Fibroblast of gingiva (primary cell): Measurements from ENCODE around the gene RTEL1.

ENCODE experiments used
- DNase-seq: peaks from one replicate; pipeline ENCODE4 v3.0.0-alpha.2; 2011; ENCODE audit warnings: low read depth

The RTEL1 gene

DNA sequence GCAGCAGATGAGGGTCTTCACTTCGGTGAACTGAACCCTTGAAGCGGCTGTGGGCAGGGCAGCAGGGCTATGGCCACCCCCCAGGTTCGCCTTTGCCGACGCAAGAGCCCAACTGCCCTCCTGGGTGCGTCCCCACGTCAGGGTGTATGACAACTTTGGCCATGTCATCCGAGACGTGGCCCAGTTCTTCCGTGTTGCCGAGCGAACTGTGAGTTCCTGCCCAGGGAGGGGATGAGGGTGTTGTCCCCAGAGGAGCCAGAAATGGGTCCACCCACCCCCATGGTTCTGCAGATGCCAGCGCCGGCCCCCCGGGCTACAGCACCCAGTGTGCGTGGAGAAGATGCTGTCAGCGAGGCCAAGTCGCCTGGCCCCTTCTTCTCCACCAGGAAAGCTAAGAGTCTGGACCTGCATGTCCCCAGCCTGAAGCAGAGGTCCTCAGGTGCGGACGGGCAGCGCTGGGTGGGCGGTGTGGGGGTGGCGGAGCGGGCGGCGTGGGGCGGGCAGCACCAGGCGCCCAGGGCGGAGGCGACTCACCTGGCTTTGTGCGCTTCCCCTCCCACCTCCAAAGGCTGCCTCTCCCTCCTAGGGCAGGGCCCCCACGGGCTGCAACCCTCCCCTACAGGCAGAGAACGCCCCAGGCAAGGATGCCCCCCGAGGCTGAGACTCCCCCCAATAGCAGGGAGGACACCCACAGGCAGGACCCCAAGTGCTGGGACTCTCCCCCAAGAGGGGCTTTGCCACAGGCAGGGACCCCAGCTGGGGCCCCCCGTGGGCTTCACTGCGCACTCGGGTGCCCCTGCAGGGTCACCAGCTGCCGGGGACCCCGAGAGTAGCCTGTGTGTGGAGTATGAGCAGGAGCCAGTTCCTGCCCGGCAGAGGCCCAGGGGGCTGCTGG is 32.1 kb downstream of the RTEL1 start:
- no peak for DNase-seq

DNA sequence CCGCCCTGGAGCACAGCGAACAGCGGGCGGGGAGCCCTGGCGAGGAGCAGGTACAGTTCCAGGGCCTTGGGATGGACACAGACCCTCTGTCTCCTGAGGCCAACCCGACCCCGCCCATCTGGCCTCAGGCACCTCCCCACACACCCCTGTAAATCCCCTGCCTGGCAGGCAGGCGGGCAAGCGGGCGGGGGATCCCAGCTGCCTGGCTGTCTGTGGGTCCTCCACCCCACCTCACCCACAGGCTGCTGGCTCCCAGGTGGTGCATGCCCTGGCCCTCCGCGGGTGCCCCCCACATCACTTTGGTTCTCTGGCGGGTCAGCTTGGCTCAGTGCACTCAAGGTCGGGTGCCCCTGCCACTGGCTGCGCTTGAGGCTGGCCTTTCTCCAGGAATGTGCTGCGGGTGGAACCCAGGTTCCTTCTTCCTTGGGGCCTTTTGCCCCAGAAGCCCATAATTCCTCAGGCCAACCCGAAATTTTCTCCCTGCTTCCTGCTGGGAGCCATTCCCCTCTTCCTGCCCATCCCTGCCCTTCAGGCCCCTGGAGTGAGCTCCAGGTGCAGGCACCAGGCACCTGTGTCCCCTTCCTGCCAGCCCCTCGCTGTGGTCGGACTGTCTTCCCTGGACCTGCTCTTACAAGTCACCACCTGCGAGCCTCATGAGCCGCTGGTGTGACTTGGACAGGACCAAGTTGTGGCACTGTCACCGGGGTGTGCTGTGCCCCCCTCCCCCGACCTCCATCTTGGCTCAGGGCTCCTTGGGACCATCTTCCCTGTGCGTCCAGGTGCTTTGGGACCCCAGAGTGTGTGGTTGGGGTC is 33.0 kb downstream of the RTEL1 start:
- no peak for DNase-seq

DNA sequence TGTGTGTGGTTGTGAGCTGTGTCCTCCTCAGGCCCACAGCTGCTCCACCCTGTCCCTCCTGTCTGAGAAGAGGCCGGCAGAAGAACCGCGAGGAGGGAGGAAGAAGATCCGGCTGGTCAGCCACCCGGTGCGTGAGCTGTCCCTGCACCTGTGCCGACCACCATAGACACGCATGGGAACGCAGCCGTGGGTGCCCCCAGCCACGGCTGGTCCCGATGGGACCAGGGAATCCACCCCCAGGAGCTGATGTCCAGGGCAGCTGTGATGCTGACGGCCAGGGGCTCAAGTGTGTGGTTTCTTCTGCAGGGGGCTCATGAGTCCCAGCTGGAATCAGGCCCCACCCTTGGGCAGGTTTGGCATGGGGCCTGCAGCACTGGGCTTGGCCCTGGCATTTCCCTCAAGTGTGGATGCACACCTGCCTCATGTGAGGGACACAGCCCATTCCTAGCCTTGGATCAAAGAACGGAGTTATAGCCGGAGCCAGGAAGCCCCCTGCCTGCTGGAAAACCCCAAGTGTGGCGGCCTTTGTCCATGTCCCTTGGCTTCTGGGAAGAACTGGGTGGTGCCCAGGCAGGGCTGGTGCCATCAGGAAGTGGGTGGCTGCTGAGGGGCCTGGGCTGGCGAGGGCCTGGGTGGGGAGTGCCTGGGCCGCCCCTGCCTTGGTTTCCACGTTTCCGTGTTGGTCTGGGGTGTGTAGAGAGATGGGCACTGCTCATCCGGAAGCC is 33.8 kb downstream of the RTEL1 start:
- no peak for DNase-seq

DNA sequence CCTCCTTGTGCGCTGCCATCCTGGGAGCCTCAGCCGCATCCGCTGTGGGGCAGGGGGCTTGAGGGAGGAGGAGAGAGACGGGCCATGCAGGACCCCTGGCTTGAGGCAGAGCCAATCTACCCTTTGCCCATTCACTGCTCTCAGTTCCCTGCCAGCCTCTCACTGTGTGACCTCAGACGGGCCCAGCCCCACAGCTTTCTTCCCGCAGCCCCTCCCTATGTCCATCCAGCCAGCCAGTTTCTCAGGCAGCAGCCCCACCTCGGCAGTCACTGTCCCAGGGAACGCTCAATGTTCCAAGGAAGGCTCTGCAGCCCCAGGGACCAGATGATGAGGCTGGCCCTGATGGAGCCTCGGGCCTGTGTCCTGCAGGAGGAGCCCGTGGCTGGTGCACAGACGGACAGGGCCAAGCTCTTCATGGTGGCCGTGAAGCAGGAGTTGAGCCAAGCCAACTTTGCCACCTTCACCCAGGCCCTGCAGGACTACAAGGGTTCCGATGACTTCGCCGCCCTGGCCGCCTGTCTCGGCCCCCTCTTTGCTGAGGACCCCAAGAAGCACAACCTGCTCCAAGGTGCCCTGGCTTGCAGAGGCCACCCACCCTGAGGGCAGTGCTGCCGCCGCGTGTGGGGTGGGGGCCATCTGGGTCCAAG is 34.4 kb downstream of the RTEL1 start:
- peak; percentile 43 for DNase-seq

DNA sequence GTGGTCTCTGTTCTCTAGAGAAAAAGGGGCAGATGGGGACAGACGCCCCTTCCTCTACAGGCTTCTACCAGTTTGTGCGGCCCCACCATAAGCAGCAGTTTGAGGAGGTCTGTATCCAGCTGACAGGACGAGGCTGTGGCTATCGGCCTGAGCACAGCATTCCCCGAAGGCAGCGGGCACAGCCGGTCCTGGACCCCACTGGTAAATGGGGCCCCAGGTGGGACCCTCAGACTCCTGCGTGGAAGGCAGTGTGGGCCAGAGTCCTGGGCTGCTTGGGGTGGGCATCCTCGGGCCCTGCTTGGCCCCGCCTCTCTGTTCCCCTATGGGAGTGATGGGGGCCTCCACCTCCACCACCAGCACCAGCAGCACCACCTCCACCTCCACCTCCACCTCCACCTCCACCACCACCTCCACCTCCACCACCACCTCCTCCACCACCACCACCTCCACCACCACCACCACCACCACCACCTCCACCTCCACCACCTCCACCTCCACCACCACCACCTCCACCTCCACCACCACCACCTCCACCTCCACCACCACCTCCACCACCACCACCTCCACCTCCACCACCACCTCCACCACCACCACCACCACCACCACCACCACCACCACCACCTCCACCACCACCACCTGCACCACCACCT is 35.1 kb downstream of the RTEL1 start:
- no peak for DNase-seq

DNA sequence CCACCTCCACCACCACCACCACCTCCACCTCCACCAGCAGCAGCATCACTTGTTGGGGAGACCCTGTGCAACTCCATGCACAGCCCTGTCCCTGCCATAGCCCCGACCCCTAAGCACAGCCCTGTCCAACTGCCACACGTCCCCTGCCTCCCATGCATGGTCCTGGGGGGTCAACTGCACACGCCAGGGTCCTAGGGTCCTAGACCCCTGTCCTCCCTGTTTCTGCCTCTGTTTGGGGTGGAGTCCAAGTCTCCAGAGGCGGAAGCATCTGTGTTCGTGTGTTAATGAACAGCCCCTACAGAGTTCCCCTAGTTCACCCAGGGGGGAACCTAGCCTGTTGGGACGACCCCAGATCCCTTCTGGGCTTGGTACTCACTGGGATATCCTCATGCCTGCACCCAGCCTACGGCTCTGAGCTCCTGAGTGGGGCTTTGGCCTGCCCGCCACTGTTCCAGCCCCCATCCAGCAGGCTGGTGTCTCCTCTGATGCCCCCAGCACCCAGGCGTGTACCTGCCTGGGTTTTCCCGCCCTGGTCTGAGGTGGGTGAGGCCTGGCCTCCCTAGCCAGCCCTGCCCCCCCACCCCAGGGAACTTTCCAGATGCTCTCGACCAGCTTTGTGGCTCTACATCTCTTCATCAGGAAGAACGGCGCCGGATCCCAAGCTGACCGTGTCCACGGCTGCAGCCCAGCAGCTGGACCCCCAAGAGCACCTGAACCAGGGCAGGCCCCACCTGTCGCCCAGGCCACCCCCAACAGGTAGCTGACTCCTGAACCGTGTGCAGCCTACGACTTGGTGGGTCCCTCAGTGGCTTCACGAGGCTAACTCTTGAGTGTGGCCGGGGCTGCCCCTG is 35.8 kb downstream of the RTEL1 start:
- no peak for DNase-seq

DNA sequence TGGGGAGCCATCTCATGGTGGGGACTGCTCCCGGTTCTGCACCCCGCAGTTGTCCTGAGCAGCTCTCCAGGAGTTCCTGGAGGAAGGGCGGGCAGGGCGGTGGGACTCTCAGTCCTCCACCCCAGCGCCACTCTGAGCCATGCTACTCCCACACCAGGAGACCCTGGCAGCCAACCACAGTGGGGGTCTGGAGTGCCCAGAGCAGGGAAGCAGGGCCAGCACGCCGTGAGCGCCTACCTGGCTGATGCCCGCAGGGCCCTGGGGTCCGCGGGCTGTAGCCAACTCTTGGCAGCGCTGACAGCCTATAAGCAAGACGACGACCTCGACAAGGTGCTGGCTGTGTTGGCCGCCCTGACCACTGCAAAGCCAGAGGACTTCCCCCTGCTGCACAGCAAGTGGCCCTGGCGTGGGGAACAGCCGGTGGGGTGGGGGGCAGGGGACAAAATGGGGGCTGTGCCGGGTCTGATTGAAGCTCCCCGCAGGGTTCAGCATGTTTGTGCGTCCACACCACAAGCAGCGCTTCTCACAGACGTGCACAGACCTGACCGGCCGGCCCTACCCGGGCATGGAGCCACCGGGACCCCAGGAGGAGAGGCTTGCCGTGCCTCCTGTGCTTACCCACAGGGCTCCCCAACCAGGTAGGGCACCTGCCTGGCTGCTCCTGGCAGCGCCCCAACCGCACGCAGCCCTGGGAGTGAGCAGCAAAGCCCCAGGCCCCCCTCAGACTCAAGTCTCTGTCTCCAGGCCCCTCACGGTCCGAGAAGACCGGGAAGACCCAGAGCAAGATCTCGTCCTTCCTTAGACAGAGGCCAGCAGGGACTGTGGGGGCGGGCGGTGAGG is 36.7 kb downstream of the RTEL1 start:
- no peak for DNase-seq

DNA sequence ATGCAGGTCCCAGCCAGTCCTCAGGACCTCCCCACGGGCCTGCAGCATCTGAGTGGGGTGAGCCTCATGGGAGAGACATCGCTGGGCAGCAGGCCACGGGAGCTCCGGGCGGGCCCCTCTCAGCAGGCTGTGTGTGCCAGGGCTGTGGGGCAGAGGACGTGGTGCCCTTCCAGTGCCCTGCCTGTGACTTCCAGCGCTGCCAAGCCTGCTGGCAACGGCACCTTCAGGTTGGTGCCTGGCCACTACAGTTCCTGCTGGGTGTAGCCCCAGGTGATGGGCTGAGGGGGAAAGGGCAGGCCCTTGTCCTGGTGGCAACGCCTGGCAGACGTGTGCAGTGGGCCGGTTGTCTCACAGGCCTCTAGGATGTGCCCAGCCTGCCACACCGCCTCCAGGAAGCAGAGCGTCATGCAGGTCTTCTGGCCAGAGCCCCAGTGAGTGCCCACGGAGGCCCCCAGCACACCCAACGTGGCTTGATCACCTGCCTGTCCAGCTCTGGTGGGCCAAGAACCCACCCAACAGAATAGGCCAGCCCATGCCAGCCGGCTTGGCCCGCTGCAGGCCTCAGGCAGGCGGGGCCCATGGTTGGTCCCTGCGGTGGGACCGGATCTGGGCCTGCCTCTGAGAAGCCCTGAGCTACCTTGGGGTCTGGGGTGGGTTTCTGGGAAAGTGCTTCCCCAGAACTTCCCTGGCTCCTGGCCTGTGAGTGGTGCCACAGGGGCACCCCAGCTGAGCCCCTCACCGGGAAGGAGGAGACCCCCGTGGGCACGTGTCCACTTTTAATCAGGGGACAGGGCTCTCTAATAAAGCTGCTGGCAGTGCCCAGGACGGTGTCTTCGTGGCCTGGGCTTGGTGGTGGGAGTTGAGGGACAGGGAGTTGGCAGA is 37.6 kb downstream of the RTEL1 start:
- no peak for DNase-seq

DNA sequence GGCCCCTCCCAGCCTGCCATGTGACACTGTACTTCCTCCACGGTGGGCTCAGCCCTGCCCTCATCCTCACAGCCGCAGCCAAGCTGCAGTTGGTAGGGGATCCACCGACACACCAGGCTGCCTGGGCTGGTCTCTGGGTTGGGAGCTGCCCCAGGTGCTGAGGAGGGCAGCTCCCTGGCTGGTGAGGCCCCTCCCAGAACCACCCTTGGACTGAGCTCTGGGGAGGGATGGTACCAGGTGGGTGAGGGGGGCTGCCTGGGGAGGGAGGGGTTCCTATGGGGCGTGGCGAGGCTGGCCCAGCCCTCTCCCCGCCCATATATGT is 38.2 kb downstream of the RTEL1 start:
- peak; percentile 25 for DNase-seq

DNA sequence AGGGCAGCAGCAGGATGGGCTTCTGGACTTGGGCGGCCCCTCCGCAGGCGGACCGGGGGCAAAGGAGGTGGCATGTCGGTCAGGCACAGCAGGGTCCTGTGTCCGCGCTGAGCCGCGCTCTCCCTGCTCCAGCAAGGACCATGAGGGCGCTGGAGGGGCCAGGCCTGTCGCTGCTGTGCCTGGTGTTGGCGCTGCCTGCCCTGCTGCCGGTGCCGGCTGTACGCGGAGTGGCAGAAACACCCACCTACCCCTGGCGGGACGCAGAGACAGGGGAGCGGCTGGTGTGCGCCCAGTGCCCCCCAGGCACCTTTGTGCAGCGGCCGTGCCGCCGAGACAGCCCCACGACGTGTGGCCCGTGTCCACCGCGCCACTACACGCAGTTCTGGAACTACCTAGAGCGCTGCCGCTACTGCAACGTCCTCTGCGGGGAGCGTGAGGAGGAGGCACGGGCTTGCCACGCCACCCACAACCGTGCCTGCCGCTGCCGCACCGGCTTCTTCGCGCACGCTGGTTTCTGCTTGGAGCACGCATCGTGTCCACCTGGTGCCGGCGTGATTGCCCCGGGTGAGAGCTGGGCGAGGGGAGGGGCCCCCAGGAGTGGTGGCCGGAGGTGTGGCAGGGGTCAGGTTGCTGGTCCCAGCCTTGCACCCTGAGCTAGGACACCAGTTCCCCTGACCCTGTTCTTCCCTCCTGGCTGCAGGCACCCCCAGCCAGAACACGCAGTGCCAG is 38.7 kb downstream of the RTEL1 start, which contains the start of gene TNFRSF6B:
Gene TNFRSF6B (plus strand): TSS at position 25 of the 729 bp plus-strand sequence. CDS start 116 bp downstream, at position 141.
- no peak for DNase-seq

DNA sequence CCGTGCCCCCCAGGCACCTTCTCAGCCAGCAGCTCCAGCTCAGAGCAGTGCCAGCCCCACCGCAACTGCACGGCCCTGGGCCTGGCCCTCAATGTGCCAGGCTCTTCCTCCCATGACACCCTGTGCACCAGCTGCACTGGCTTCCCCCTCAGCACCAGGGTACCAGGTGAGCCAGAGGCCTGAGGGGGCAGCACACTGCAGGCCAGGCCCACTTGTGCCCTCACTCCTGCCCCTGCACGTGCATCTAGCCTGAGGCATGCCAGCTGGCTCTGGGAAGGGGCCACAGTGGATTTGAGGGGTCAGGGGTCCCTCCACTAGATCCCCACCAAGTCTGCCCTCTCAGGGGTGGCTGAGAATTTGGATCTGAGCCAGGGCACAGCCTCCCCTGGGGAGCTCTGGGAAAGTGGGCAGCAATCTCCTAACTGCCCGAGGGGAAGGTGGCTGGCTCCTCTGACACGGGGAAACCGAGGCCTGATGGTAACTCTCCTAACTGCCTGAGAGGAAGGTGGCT is 39.3 kb downstream of the RTEL1 start:
- DNase-seq, result no peak

DNA sequence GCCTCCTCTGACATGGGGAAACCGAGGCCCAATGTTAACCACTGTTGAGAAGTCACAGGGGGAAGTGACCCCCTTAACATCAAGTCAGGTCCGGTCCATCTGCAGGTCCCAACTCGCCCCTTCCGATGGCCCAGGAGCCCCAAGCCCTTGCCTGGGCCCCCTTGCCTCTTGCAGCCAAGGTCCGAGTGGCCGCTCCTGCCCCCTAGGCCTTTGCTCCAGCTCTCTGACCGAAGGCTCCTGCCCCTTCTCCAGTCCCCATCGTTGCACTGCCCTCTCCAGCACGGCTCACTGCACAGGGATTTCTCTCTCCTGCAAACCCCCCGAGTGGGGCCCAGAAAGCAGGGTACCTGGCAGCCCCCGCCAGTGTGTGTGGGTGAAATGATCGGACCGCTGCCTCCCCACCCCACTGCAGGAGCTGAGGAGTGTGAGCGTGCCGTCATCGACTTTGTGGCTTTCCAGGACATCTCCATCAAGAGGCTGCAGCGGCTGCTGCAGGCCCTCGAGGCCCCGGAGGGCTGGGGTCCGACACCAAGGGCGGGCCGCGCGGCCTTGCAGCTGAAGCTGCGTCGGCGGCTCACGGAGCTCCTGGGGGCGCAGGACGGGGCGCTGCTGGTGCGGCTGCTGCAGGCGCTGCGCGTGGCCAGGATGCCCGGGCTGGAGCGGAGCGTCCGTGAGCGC is 39.9 kb downstream of the RTEL1 start:
- DNase-seq, result no peak

DNA sequence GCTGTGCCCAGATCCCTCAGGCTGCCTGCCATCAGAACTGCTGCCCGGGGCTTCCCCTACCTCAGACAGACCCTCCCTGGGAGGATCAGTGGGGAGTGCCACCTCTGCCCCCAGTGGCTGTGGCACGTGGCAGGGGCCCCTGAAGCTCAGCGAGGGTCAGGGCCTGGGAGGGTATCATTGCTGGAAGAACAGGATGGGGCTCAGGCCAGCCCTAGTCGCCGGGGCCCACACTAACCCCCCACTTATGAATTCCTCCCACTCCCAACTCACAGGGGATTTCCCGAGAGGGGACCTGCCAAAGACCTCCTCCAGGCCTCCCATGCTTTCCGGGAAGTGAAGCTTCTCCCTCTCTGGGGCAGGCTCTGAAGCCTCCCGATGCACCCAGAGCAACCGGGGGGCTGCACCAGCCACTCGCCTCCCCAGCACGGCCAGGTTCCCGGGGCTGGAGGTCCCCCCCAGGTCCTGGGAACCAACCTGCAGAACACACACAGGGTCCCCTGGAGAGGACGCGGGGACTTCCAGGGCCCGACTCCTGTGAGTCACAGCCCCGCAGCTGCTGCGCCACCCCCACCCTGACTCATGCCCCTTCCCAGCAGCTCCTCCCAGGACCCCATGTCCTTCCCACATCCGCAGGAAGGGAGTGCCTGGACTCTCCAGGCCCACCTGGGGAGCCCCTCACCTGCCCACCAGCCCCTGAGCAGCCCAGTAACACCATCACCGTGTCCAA is 40.8 kb downstream of the RTEL1 start:
- peak; percentile 84 for DNase-seq

DNA sequence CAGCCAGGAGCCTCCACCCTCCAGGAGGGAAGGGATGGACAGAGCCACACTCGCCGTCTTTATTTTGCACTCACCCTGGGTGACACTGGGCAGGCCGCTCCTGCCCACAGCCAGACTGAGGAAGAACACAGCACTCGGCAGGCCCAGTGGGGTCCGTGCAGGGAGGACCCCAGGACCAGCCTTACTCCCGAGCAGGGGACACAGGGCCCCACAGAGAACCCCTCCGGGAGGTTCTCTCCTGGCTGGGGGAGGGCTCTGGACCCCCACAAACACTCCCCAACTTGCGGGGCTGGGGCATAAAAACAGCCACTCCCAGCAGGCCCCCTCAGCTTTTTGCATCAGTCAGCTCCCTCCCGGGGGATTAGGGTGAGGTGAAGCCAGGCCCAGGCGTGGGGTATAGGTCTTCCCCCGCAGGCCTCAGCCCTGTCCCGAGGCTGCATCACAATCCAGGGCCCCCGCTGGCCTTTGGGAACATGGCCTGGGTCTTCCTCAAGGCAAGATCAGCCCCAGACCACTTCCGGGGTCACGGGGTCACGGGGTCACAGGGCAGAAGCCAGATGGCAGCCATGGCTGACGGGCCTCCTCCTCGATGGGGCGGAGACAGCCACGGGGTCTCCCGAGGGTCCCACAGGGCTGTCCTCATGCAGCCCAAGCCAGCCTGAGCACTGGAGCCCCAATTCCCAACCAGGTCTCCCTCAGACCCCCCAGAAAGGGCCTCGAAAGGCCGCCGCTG is 41.5 kb downstream of the RTEL1 start:
- DNase-seq, result no peak

DNA sequence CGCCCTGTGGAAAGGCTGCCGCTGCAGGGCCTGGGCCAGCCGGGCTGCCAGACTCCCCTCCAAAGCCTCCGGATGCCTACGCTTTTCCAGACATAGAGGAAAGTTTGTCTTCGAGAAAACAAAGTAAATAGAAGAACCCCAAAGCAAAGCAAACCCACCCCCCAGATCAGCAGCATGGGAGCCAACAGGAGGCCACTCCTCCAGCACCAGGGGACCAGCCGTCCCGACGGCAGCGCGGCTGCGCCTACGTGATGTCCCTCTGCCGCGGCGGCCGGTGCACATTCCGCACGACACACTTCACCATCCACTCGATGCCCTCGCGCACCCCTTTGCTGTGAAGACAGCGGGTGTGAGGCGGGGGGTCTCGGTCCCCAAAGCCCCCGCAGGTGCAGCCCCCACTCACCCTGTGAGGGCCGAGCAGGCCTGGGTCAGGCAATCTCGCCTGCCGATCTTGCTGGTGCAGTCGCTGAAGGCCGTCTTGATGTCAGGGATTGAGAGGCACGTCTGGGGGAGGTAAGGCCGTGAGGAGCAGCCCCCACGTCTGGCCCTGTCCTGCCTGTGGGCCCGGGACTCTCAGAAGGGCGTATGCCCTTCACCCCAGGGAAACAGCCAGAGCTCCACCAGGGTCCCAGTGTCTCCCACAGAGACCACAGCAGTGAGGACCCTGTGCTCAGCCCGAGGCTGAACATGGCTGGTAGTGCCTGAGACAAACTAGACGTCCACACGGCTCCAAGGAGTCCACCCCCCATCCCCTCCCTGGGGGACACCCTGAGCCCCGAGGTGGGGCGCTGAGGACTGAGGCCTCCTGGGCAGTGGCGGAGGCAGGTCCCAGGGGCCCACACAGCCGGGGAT is 42.3 kb downstream of the RTEL1 start:
- no peak for DNase-seq
